HepG2 (cell line): ENCODE data around the gene SACS. TPM values are rescaled to one million over a fixed set of nuclear protein-coding genes. Genes with fewer than 3 reads are reported as not detected.

Experiments used
- ATAC-seq: fragments of 200-7000 bp; cut with Tn5 transposase; 3 replicates; pipeline ENCODE4 v1.9.1; 2020; ENCODE audit warnings: mild to moderate bottlenecking, moderate library complexity
- BruUV-seq: library from RNA; stranded (reverse); fragments of 400-500 nt; replicated peaks from 2 replicates; lab custom pipeline; 2021; lab: Mats Ljungman, UMichigan
- CTCF ChIA-PET: fragments of 300-600 bp; formaldehyde crosslinking; extraction: SDS; loops from one replicate; lab custom pipeline; 2021; ENCODE audit warnings: low total read pairs, inconsistent platforms, low intra/inter-chr PET ratio; lab: Yijun Ruan, JAX
- POLR2A ChIA-PET: fragments of 350-600 bp; sonication (Branson Sonifier 250); formaldehyde crosslinking; loops from one replicate; lab custom pipeline; 2020; ENCODE audit warnings: antibody characterized with exemption, inconsistent platforms; lab: Yijun Ruan, JAX
- DNase-seq: peaks from one replicate; pipeline ENCODE4 v3.0.0-alpha.2; 2015; ENCODE audit warnings: low spot score
- FAIRE-seq: peaks from 3 replicates; lab custom pipeline; 2011; peaks lifted over from hg19 to GRCh38; lab: Jason Lieb, UNC
- H2AFZ ChIP-seq: one replicate; pipeline ENCODE4 v1.6.1; 2011; ENCODE audit warnings: low read length, inconsistent platforms
- H3K27ac ChIP-seq: fragments of 300-600 bp; 3 replicates; pipeline ENCODE4 v1.8.0; 2011; ENCODE audit warnings: mixed run types, mild to moderate bottlenecking, mixed read lengths, low read length, inconsistent platforms; ENCODE audit not compliant: insufficient read depth; ENCODE audit errors: extremely low read length
- H3K27me3 ChIP-seq, 2 experiments: fragments of 200-600 bp in 1 of 2; 2 replicates in 1 of 2; 3 replicates in 1 of 2; pipeline versions ENCODE4 v1.6.0 to v1.8.0; 2011; ENCODE audit warnings: low read length in 2 of 2, mild to moderate bottlenecking in 2 of 2, moderate library complexity in 2 of 2, inconsistent platforms in 1 of 2; ENCODE audit not compliant: insufficient read depth in 2 of 2, control insufficient read depth in 1 of 2
- H3K36me3 ChIP-seq, 2 experiments: fragments of 200-600 bp in 1 of 2; replicated peaks in 1 of 2; 2 replicates in 1 of 2; 3 replicates in 1 of 2; pipeline versions ENCODE4 v1.5.1 to v1.8.0; 2011; ENCODE audit warnings: low read length in 2 of 2, inconsistent platforms in 1 of 2; ENCODE audit not compliant: insufficient read depth in 2 of 2, control insufficient read depth in 1 of 2
- H3K4me1 ChIP-seq: 2 replicates; pipeline ENCODE4 v1.5.1; 2012; ENCODE audit warnings: low read length, inconsistent platforms; ENCODE audit not compliant: insufficient read depth
- H3K4me2 ChIP-seq: 2 replicates; pipeline ENCODE4 v1.6.0; 2011; ENCODE audit warnings: low read depth, low read length, inconsistent platforms
- H3K4me3 ChIP-seq, 3 experiments: fragments of 200-600 bp in 1 of 3; sonication (generic), shearing (Covaris generic) in 1 of 3; replicated peaks in 1 of 3; 2 replicates each; pipeline ENCODE4 v1.5.1; 2011 to 2016; ENCODE audit warnings: low read length in 3 of 3, inconsistent platforms in 2 of 3, low read depth in 2 of 3, mild to moderate bottlenecking in 2 of 3, control low read depth in 1 of 3, mixed read lengths in 1 of 3; ENCODE audit not compliant: insufficient read depth in 1 of 3
- H3K79me2 ChIP-seq: one replicate; pipeline ENCODE4 v1.6.1; 2011; ENCODE audit warnings: low read length, inconsistent platforms; ENCODE audit not compliant: insufficient read depth
- H3K9ac ChIP-seq: 2 replicates; pipeline ENCODE4 v1.6.0; 2011; ENCODE audit warnings: mild to moderate bottlenecking, low read depth, low read length, inconsistent platforms; ENCODE audit not compliant: insufficient read depth
- H3K9me3 ChIP-seq: 2 replicates; pipeline ENCODE4 v1.5.1; 2012; ENCODE audit warnings: mild to moderate bottlenecking, low read length
- H4K20me1 ChIP-seq: 2 replicates; pipeline ENCODE4 v1.6.0; 2011; ENCODE audit warnings: inconsistent platforms, mild to moderate bottlenecking, low read length, moderate library complexity; ENCODE audit not compliant: insufficient read depth
- CEBPB ChIP-seq: IDR thresholded peaks from 2 replicates; pipeline ENCODE4 v1.6.1; 2011; ENCODE audit warnings: low read depth, low read length, improper control_type of control experiment, borderline replicate concordance
- DMTF1 ChIP-seq: sonication (generic); formaldehyde crosslinking; IDR thresholded peaks from 2 replicates; pipeline ENCODE4 v1.4.0; 2020; ENCODE audit warnings: mild to moderate bottlenecking, missing genetic modification reagents
- KDM2A ChIP-seq: sonication (generic); formaldehyde crosslinking; IDR thresholded peaks from 2 replicates; pipeline ENCODE4 v1.4.0; 2020; ENCODE audit warnings: low read depth, missing genetic modification reagents, borderline replicate concordance
- KDM4B ChIP-seq: sonication (generic); formaldehyde crosslinking; IDR thresholded peaks from 2 replicates; pipeline ENCODE4 v1.4.0; 2020; ENCODE audit warnings: missing genetic modification reagents
- SMC3 ChIP-seq: IDR thresholded peaks from 2 replicates; pipeline ENCODE4 v1.6.1; 2011; ENCODE audit warnings: low read length, improper control_type of control experiment
- XRCC5 ChIP-seq: fragments of 200-400 bp; formaldehyde crosslinking; optimal IDR thresholded peaks from 2 replicates; pipeline ENCODE3; 2017; ENCODE audit warnings: mild to moderate bottlenecking, low read length
- ZFY ChIP-seq: sonication (generic); formaldehyde crosslinking; IDR thresholded peaks from 2 replicates; pipeline ENCODE4 v1.4.0; 2020; ENCODE audit warnings: missing genetic modification reagents
- ZNF768 ChIP-seq: sonication (generic); formaldehyde crosslinking; IDR thresholded peaks from 2 replicates; pipeline ENCODE4 v1.4.0; 2020; ENCODE audit warnings: missing genetic modification reagents
- WGBS: methylation state at CpG from one replicate; pipeline ENCODE4 v1.1.6; 2017; ENCODE audit warnings: low lambda C conversion rate; 5-methylcytosine and 5-hydroxymethylcytosine counted together
- in situ Hi-C: cut with HindIII; loops from 2 replicates; pipeline ENCODE4 v1.10.0; 2017; ENCODE audit warnings: low pct_unique_long_range_greater_than_20kb; ENCODE audit not compliant: extremely low pct_ligation_motif_present
- intact Hi-C: fragments of 100-400 bp; cut with micrococcal nuclease; formaldehyde crosslinking; loops from one replicate; pipeline ENCODE4 v1.10.0; 2022; ENCODE audit not compliant: unreplicated experiment
- polyA plus RNA-seq, 8 experiments: library from polyadenylated mRNA; depleted of rRNA in 3 of 8; stranded (reverse) in 7 of 8; unstranded in 1 of 8; fragments of >200 nt; fragmentation: Illumina TruSeq in 4 of 8; extraction: Trizol in 4 of 8; gene quantifications; 2 replicates each; pipeline versions ENCODE4 v1.2.1 to v1.2.3, GENCODE V29; 2011 to 2016; ENCODE audit warnings: low read depth in 4 of 8, missing spikeins in 1 of 8, mixed read lengths in 1 of 8; ENCODE audit not compliant: insufficient read depth in 1 of 8
- total RNA-seq, 5 experiments: library from RNA; depleted of rRNA; stranded (reverse); fragments of >200 nt; fragmentation: Illumina TruSeq; extraction: Trizol; gene quantifications; 2 replicates each; pipeline ENCODE4 v1.2.3, GENCODE V29; 2016; ENCODE audit warnings: low read depth in 1 of 5

Gene SACS
- total and polyA plus RNA-seq, 2 of the 13 experiments (the other 11 are each of a cell fraction or from before 2014, with no cell fraction given), result 4.0 to 15.7 TPM

GRCh38 chr13:23418776-23419683, 14.5 kb downstream of the SACS start:
- intact Hi-C loops, result no loop called here
- TF ChIP-seq KDM4B (CRISPR knock-in tag) (no peak), ZFY (CRISPR knock-in tag) (no peak), SMC3 (no peak), KDM2A (CRISPR knock-in tag) (no peak), ZNF768 (CRISPR knock-in tag) (no peak), XRCC5 (no peak), CEBPB (peak; percentile 27; the same call in 1 of the 2 replicates), DMTF1 (no peak)
- Histone ChIP-seq H3K4me3 (no peak overlapping the region), H3K27ac (no peak overlapping the region), H3K27me3 (no peaks in the 10 kb centered on the region), H3K79me2 (no peaks in the 10 kb centered on the region), H3K36me3 (no peaks in the 10 kb centered on the region), H4K20me1 (no peaks in the 10 kb centered on the region), H3K9me3 (no peaks in the 10 kb centered on the region), H3K4me1 (no peaks in the 10 kb centered on the region), H2AFZ (no peak overlapping the region), H3K4me2 (no peak overlapping the region), H3K9ac (no peak overlapping the region)
- 54% methylated on average over 18 of the region's 33 CpGs for WGBS
- DNase-seq (no peak), FAIRE-seq (no peak), ATAC-seq (no peak)
- no TSS peak for BruUV-seq
- in situ Hi-C loops, result no loop called here
- ChIA-PET POLR2A (no interaction called here), CTCF (no interaction called here)
